ENCODE results near the gene ASCC1. TPM values are rescaled to one million over a fixed set of nuclear protein-coding genes. Genes with fewer than 3 reads are reported as not detected.

ASCC1 gene
- total and polyA plus RNA-seq, 2 donors (not counting 1 experiment from before 2014, with no cell fraction given), result 17.9 to 28.1 TPM

- H2AFZ ChIP-seq (ENCODE audit: insufficient read depth, low read depth, low read length, poor library complexity, severe bottlenecking), result no peak overlapping the region
- H3K27me3 ChIP-seq (replicated peaks in 1 of 4; ENCODE audit: control extremely low read depth in 1 of 4, control insufficient read depth in 3 of 4, insufficient read depth in 4 of 4, low read length in 3 of 4), result no peaks in the 10 kb centered on the region
- WGBS (ENCODE audit: insufficient coverage), result 78% methylated on average over 5 of the region's 7 CpGs
- ChIA-PET CTCF (interaction anchor here (0.6 to 1.2 kb wide), 5 partner anchors 10 to 169 kb away, joined by 3 to 4 read pairs (median 4); no protein-coding TSS in a partner anchor), POLR2A (interaction anchor here (0.5 to 0.6 kb wide), 2 partner anchors 98 to 1696 kb away, joined by 5 to 9 read pairs; no protein-coding TSS in a partner anchor)
- intact Hi-C loops (cut with micrococcal nuclease), result no loop called here
- peak; percentile 53 for ATAC-seq (ENCODE audit: low read depth)
- Mint-ChIP-seq H3K4me1 (peaks cover 14% of the 10 kb centered on the region), H3K27me3 (no peaks in the 10 kb centered on the region), H3K4me3 (no peak overlapping the region), H3K9me3 (ENCODE audit: insufficient read depth) (no peaks in the 10 kb centered on the region), H3K27ac (peak overlapping the region; percentile 44)
- H3K4me1 ChIP-seq (ENCODE audit: control insufficient read depth in 2 of 2, insufficient read depth in 2 of 2, low read length in 2 of 2), result peaks cover 12% of the 10 kb centered on the region in 2 donors
- TF ChIP-seq CTCF (IDR thresholded peaks at IDR 0.05) (no peak), EZH2 (IDR thresholded peaks at IDR 0.05; ENCODE audit: borderline replicate concordance, insufficient read depth, low read depth, low read length, poor library complexity, severe bottlenecking) (no peak)
- no peak overlapping the region for H3K4me3 ChIP-seq (ENCODE audit: control extremely low read depth in 1 of 5, extremely low read depth in 1 of 5, insufficient read depth in 1 of 5, low read depth in 2 of 5, low read length in 4 of 5)
- no peak for DNase-seq
- H4K20me1 ChIP-seq (ENCODE audit: control insufficient read depth, insufficient read depth, low read length, poor library complexity, severe bottlenecking), result no peaks in the 10 kb centered on the region
- no peak overlapping the region for H3K4me2 ChIP-seq (replicated peaks; ENCODE audit: low read depth, low read length, poor library complexity, severe bottlenecking)
- H3K9me3 ChIP-seq (ENCODE audit: control extremely low read depth in 1 of 3, control insufficient read depth in 2 of 3, insufficient read depth in 1 of 3, low read length in 2 of 3), result no peaks in the 10 kb centered on the region
- peaks cover 10% of the 10 kb centered on the region for H3K79me2 ChIP-seq (ENCODE audit: control insufficient read depth, insufficient read depth, low read length)
- no peak overlapping the region for H3K9ac ChIP-seq (ENCODE audit: low read length)
- peaks cover 2 to 13% of the 10 kb centered on the region in 2 experiments for H3K36me3 ChIP-seq (replicated peaks in 1 of 2; ENCODE audit: control extremely low read depth in 1 of 2, control insufficient read depth in 1 of 2, extremely low read depth in 1 of 2, insufficient read depth in 2 of 2, low read length in 1 of 2)
- peak overlapping the region in 1 of 2 donors; percentile 49 for H3K27ac ChIP-seq (ENCODE audit: low read length in 2 of 2)
Measured at GRCh38 chr10:72173619-72174296, 42.3 kb downstream of the ASCC1 start.

DNA sequence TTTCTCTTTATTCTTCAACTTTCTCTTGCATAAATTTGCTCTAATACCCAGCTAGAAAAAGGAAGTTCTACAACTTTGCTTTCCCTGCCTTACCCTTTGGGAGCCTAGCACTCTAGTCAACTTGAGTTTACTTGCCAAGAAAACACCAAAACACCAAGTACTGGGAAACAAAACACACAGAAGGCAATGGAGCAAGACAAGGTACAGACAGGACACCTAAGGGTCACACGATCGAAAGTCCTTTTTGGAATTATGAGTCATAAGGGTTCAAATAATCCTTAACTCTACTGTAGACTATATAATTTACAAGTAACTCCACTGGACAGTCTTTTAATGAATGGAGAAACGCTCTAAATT is 42.8 kb downstream of the ASCC1 start:
- TF ChIP-seq EZH2 (IDR thresholded peaks at IDR 0.05; ENCODE audit: borderline replicate concordance, insufficient read depth, low read depth, low read length, poor library complexity, severe bottlenecking) (no peak), CTCF (IDR thresholded peaks at IDR 0.05) (no peak)
- CTCF ChIA-PET, result interaction anchor here (1.0 to 1.2 kb wide), 2 partner anchors 9 to 164 kb away, joined by 3 to 4 read pairs; no protein-coding TSS in a partner anchor
- no CpG with 5 or more reads among the region's 3 CpGs for WGBS (ENCODE audit: insufficient coverage)
- Histone ChIP-seq H3K9ac (ENCODE audit: low read length) (no peak overlapping the region), H3K4me3 (ENCODE audit: control extremely low read depth in 1 of 5, extremely low read depth in 1 of 5, insufficient read depth in 1 of 5, low read depth in 2 of 5, low read length in 4 of 5) (no peak overlapping the region), H3K4me1 (ENCODE audit: control insufficient read depth in 2 of 2, insufficient read depth in 2 of 2, low read length in 2 of 2) (peaks cover 12% of the 10 kb centered on the region in 2 donors), H4K20me1 (ENCODE audit: control insufficient read depth, insufficient read depth, low read length, poor library complexity, severe bottlenecking) (no peaks in the 10 kb centered on the region), H3K9me3 (ENCODE audit: control extremely low read depth in 1 of 3, control insufficient read depth in 2 of 3, insufficient read depth in 1 of 3, low read length in 2 of 3) (no peaks in the 10 kb centered on the region), H3K27ac (ENCODE audit: low read length in 2 of 2) (no peak overlapping the region), H3K36me3 (replicated peaks in 1 of 2; ENCODE audit: control extremely low read depth in 1 of 2, control insufficient read depth in 1 of 2, extremely low read depth in 1 of 2, insufficient read depth in 2 of 2, low read length in 1 of 2) (peaks cover 0 to 10% of the 10 kb centered on the region in 2 experiments), H3K4me2 (replicated peaks; ENCODE audit: low read depth, low read length, poor library complexity, severe bottlenecking) (no peak overlapping the region), H2AFZ (ENCODE audit: insufficient read depth, low read depth, low read length, poor library complexity, severe bottlenecking) (no peak overlapping the region), H3K27me3 (replicated peaks in 1 of 4; ENCODE audit: control extremely low read depth in 1 of 4, control insufficient read depth in 3 of 4, insufficient read depth in 4 of 4, low read length in 3 of 4) (no peaks in the 10 kb centered on the region), H3K79me2 (ENCODE audit: control insufficient read depth, insufficient read depth, low read length) (peaks cover 10% of the 10 kb centered on the region)
- Mint-ChIP-seq H3K27ac (no peak overlapping the region), H3K27me3 (no peaks in the 10 kb centered on the region), H3K4me1 (peaks cover 14% of the 10 kb centered on the region), H3K4me3 (no peak overlapping the region), H3K9me3 (ENCODE audit: insufficient read depth) (no peaks in the 10 kb centered on the region)
- POLR2A ChIA-PET, result interaction anchor here (0.6 kb wide), 1 partner anchor 1696 kb away, joined by 9 read pairs; no protein-coding TSS in a partner anchor
- DNase-seq (no peak), ATAC-seq (ENCODE audit: low read depth) (no peak)
- intact Hi-C loops (cut with micrococcal nuclease), result no loop called here
